Neural progenitor cell (in vitro differentiated cells): ENCODE measurements around the gene DACT1. TPM values are rescaled to one million over a fixed set of nuclear protein-coding genes. Genes with fewer than 3 reads are reported as not detected.

Experiments used
- DNase-seq: peaks from one replicate; pipeline ENCODE4 v3.0.0-alpha.2; 2016; ENCODE audit warnings: low spot score
- H2AFZ ChIP-seq: fragments of 200-600 bp; sonication (generic); replicated peaks from 2 replicates; pipeline ENCODE4 v1.6.1; 2016; ENCODE audit warnings: antibody characterized with exemption
- H3F3A ChIP-seq: fragments of 200-600 bp; sonication (generic); 2 replicates; pipeline ENCODE4 v1.6.1; 2016; ENCODE audit warnings: antibody characterized with exemption, low read depth
- H3K27ac ChIP-seq: fragments of 200-600 bp; sonication (generic); 2 replicates; pipeline ENCODE4 v1.5.1; 2016; ENCODE audit warnings: mild to moderate bottlenecking
- H3K27me3 ChIP-seq: fragments of 200-600 bp; sonication (generic); 2 replicates; pipeline ENCODE4 v1.6.1; 2016; ENCODE audit warnings: mild to moderate bottlenecking, moderate library complexity
- H3K36me3 ChIP-seq: fragments of 200-600 bp; sonication (generic); 2 replicates; pipeline ENCODE4 v1.5.1; 2016
- H3K4me1 ChIP-seq: fragments of 200-600 bp; sonication (generic); 2 replicates; pipeline ENCODE4 v1.6.1; 2016; ENCODE audit warnings: mixed run types
- H3K4me2 ChIP-seq: fragments of 200-600 bp; sonication (generic); 2 replicates; pipeline ENCODE4 v1.6.1; 2016
- H3K4me3 ChIP-seq: fragments of 200-600 bp; sonication (generic); 2 replicates; pipeline ENCODE4 v1.5.1; 2016
- H3K79me2 ChIP-seq: fragments of 200-600 bp; sonication (generic); 2 replicates; pipeline ENCODE4 v1.6.1; 2016; ENCODE audit warnings: low read depth
- H3K9ac ChIP-seq: fragments of 200-600 bp; sonication (generic); 2 replicates; pipeline ENCODE4 v1.6.1; 2016
- H3K9me3 ChIP-seq: fragments of 200-600 bp; sonication (generic); 2 replicates; pipeline ENCODE4 v1.5.1; 2016; ENCODE audit warnings: low read depth
- H4K20me1 ChIP-seq: fragments of 200-600 bp; sonication (generic); 2 replicates; pipeline ENCODE4 v1.6.1; 2016; ENCODE audit warnings: low read depth
- H3K27ac Mint-ChIP-seq: 3 replicates; pipeline ENCODE4 v1.8.0; 2021; ENCODE audit warnings: mixed read lengths
- H3K27me3 Mint-ChIP-seq: 2 replicates; pipeline ENCODE4 v1.8.0; 2022; ENCODE audit warnings: low read depth, mild to moderate bottlenecking, inconsistent platforms, moderate library complexity, mixed read lengths; ENCODE audit not compliant: insufficient read depth
- H3K36me3 Mint-ChIP-seq: 3 replicates; pipeline ENCODE4 v1.8.0; 2021; ENCODE audit warnings: mixed read lengths
- H3K4me1 Mint-ChIP-seq: 3 replicates; pipeline ENCODE4 v1.8.0; 2021; ENCODE audit warnings: mixed read lengths
- H3K4me3 Mint-ChIP-seq: 3 replicates; pipeline ENCODE4 v1.8.0; 2021; ENCODE audit warnings: mild to moderate bottlenecking, moderate library complexity, mixed read lengths
- H3K9me3 Mint-ChIP-seq: 3 replicates; pipeline ENCODE4 v1.8.0; 2020; ENCODE audit warnings: mixed read lengths
- CTCF ChIP-seq: fragments of 200-600 bp; sonication (generic); IDR thresholded peaks from 2 replicates; pipeline ENCODE4 v1.5.1; 2017; ENCODE audit warnings: antibody characterized with exemption, mild to moderate bottlenecking
- EZH2 ChIP-seq: fragments of 200-600 bp; sonication (generic); IDR thresholded peaks from 2 replicates; pipeline ENCODE4 v1.6.1; 2017; ENCODE audit warnings: antibody characterized with exemption, mild to moderate bottlenecking, moderate library complexity
- EZH2phosphoT487 ChIP-seq: fragments of 200-600 bp; sonication (generic); IDR thresholded peaks from 2 replicates; pipeline ENCODE4 v1.6.1; 2017; ENCODE audit warnings: antibody characterized with exemption
- total RNA-seq: library from RNA; depleted of rRNA; stranded (reverse); fragments of >200 nt; gene quantifications from 2 replicates; pipeline ENCODE4 v1.2.3, GENCODE V29; 2015; ENCODE audit warnings: low replicate concordance

The DACT1 gene
- total RNA-seq, 1 donor from 2014 or later: 3.4 TPM

- Mint-ChIP-seq H3K4me1 (peaks cover 12% of the 10 kb centered on the region), H3K36me3 (no peaks in the 10 kb centered on the region), H3K9me3 (no peaks in the 10 kb centered on the region), H3K27me3 (peaks cover 5% of the 10 kb centered on the region), H3K27ac (no peak overlapping the region), H3K4me3 (no peak overlapping the region)
- TF ChIP-seq EZH2 (no peak), CTCF (no peak), EZH2phosphoT487 (no peak)
- no peak overlapping the region for H3K4me3 ChIP-seq
- H4K20me1 ChIP-seq: no peaks in the 10 kb centered on the region
- no peaks in the 10 kb centered on the region for H3K79me2 ChIP-seq
- H3K9ac ChIP-seq: no peak overlapping the region
- H3K36me3 ChIP-seq: no peaks in the 10 kb centered on the region
- H3K9me3 ChIP-seq: no peaks in the 10 kb centered on the region
- H3F3A ChIP-seq: no peaks in the 10 kb centered on the region
- H2AFZ ChIP-seq: no peak overlapping the region
- no peak overlapping the region for H3K27ac ChIP-seq
- no peak overlapping the region for H3K4me2 ChIP-seq
- H3K27me3 ChIP-seq: no peaks in the 10 kb centered on the region
- no peaks in the 10 kb centered on the region for H3K4me1 ChIP-seq
- no peak for DNase-seq
Observed at GRCh38 chr14:58677001-58677400, 39.2 kb downstream of the DACT1 start.

GRCh38 chr14:58677517-58677916 lies 39.8 kb downstream of the DACT1 start:
- peaks cover 5% of the 10 kb centered on the region for H3K27me3 Mint-ChIP-seq
- H3K4me1 ChIP-seq: no peaks in the 10 kb centered on the region
- no peak overlapping the region for H3K27ac ChIP-seq
- H2AFZ ChIP-seq: no peak overlapping the region
- H3K9me3 ChIP-seq: no peaks in the 10 kb centered on the region
- no peaks in the 10 kb centered on the region for H3K79me2 ChIP-seq
- H3K9ac ChIP-seq: no peak overlapping the region
- no peak overlapping the region for H3K27ac Mint-ChIP-seq
- H3F3A ChIP-seq: no peaks in the 10 kb centered on the region
- TF ChIP-seq EZH2phosphoT487: no peak
- TF ChIP-seq CTCF: no peak
- TF ChIP-seq EZH2: no peak
- no peaks in the 10 kb centered on the region for H4K20me1 ChIP-seq
- H3K4me2 ChIP-seq: no peak overlapping the region
- H3K4me3 Mint-ChIP-seq: no peak overlapping the region
- no peak overlapping the region for H3K4me3 ChIP-seq
- no peak for DNase-seq
- no peaks in the 10 kb centered on the region for H3K36me3 ChIP-seq
- H3K9me3 Mint-ChIP-seq: peaks cover 2% of the 10 kb centered on the region
- no peaks in the 10 kb centered on the region for H3K27me3 ChIP-seq
- peaks cover 17% of the 10 kb centered on the region for H3K4me1 Mint-ChIP-seq
- H3K36me3 Mint-ChIP-seq: no peaks in the 10 kb centered on the region

GRCh38 chr14:58677996-58678395 lies 40.2 kb downstream of the DACT1 start:
- no peaks in the 10 kb centered on the region for H3K4me1 ChIP-seq
- no peak for DNase-seq
- H3K27me3 ChIP-seq: no peaks in the 10 kb centered on the region
- H3K4me2 ChIP-seq: no peak overlapping the region
- no peak overlapping the region for H3K27ac ChIP-seq
- peaks cover 2% of the 10 kb centered on the region for H3K9me3 Mint-ChIP-seq
- H3K36me3 Mint-ChIP-seq: no peaks in the 10 kb centered on the region
- no peaks in the 10 kb centered on the region for H3K36me3 ChIP-seq
- H3K9me3 ChIP-seq: no peaks in the 10 kb centered on the region
- H3K4me1 Mint-ChIP-seq: peaks cover 17% of the 10 kb centered on the region
- H3K27ac Mint-ChIP-seq: no peak overlapping the region
- H4K20me1 ChIP-seq: no peaks in the 10 kb centered on the region
- H3K79me2 ChIP-seq: no peaks in the 10 kb centered on the region
- TF ChIP-seq EZH2phosphoT487: no peak
- no peak for TF ChIP-seq CTCF
- TF ChIP-seq EZH2: no peak
- no peak overlapping the region for H3K9ac ChIP-seq
- H2AFZ ChIP-seq: no peak overlapping the region
- peaks cover 5% of the 10 kb centered on the region for H3K27me3 Mint-ChIP-seq
- H3F3A ChIP-seq: no peaks in the 10 kb centered on the region
- no peak overlapping the region for H3K4me3 ChIP-seq
- H3K4me3 Mint-ChIP-seq: no peak overlapping the region
